ENCODE measurements around the gene MRPL1.
A peak's percentile ranks its signal among the peaks of the same experiment; 100 is the strongest.
"Not testable (repeated sequence)": the region's sequence is repeated elsewhere in the genome, so short reads cannot be mapped to it uniquely, and the experiment has no call there.

The MRPL1 gene

GRCh38 chr4:77845400-77845799, 17.2 kb upstream of the MRPL1 start:
- Histone ChIP-seq H3K4me1 (no peaks in the 10 kb centered on the region), H3K4me2 (no peak overlapping the region), H3K9ac (no peak overlapping the region), H4K20me1 (no peaks in the 10 kb centered on the region), H3K27ac (no peak overlapping the region), H3K4me3 (no peak overlapping the region), H3K27me3 (no peaks in the 10 kb centered on the region), H3K36me3 (no peaks in the 10 kb centered on the region), H3K9me3 (replicated peaks in 1 of 11) (0 out of 22 replicates have a peak, but pooled peaks cover 0 to 4% (median 0%) of the 10 kb centered on the region in 11 experiments)
- TF ChIP-seq Cebpa-rat (IDR thresholded peaks at IDR 0.05) = no peak

DNA sequence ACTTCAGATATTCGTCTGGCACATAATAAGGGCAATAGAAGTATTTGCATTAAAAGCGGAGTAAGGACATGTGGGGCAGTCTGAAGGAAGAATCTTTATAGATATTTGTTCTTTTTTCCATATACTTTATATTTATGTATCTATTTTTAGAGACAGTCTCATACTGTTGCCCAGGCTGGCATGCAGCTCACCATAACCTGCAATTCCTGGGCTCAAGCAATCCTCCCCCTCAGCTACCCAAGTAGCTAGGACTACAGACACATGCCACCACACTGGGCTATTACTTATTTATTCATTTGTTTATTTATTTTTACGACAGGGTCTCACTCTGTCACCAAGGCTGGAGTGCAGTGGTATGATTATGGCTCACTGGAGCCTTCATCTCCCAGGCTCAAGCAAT, 16.7 kb upstream of the MRPL1 start:
- no peak overlapping the region for H3K4me3 ChIP-seq
- 0 out of 22 replicates have a peak, but pooled peaks cover 0 to 4% (median 0%) of the 10 kb centered on the region in 11 experiments for H3K9me3 ChIP-seq (replicated peaks in 1 of 11)
- no peak overlapping the region for H3K9ac ChIP-seq
- no peaks in the 10 kb centered on the region for H3K36me3 ChIP-seq
- no peak overlapping the region for H3K27ac ChIP-seq
- no peaks in the 10 kb centered on the region for H3K27me3 ChIP-seq
- no peak for TF ChIP-seq Cebpa-rat (IDR thresholded peaks at IDR 0.05)
- no peaks in the 10 kb centered on the region for H4K20me1 ChIP-seq
- H3K4me2 ChIP-seq = no peak overlapping the region
- no peaks in the 10 kb centered on the region for H3K4me1 ChIP-seq

DNA sequence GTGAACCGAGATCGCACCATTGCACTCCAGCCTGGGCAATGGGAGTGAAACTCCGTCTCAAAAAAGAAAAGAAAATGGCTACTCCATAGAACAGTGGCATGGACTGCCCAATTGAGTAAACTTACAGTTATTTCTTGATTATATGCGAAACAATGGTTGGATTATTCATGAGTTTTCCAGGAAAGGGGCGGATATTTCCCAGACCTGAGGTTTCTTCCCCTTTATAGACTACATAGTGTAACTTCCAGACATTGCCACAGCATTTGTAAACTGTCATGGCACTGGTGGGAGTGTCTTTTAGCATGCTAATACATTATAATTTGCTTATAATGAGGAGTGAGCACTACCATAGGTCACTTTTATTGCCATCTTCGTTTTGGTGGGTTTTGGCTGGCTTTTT, 14.1 kb upstream of the MRPL1 start:
- H3K27me3 ChIP-seq = no peaks in the 10 kb centered on the region
- TF ChIP-seq Cebpa-rat (IDR thresholded peaks at IDR 0.05) = no peak
- no peaks in the 10 kb centered on the region for H3K36me3 ChIP-seq
- H4K20me1 ChIP-seq = no peaks in the 10 kb centered on the region
- H3K9ac ChIP-seq = no peak overlapping the region
- no peak overlapping the region for H3K27ac ChIP-seq
- no peak overlapping the region for H3K4me3 ChIP-seq
- no peak overlapping the region for H3K4me2 ChIP-seq
- peaks cover 7 to 13% (median 12%) of the 10 kb centered on the region in 10 experiments for H3K4me1 ChIP-seq
- H3K9me3 ChIP-seq (replicated peaks in 1 of 11) = 0 out of 22 replicates have a peak, but pooled peaks cover 0 to 4% (median 0%) of the 10 kb centered on the region in 11 experiments

GRCh38 chr4:77849278-77849965, 13.2 kb upstream of the MRPL1 start:
- Histone ChIP-seq H3K36me3 (no peaks in the 10 kb centered on the region), H3K27ac (no peak overlapping the region), H3K9ac (no peak overlapping the region), H3K4me1 (peaks cover 16 to 23% (median 21%) of the 10 kb centered on the region in 10 experiments), H3K27me3 (no peaks in the 10 kb centered on the region), H3K4me2 (no peak overlapping the region), H3K9me3 (replicated peaks in 1 of 11) (0 out of 22 replicates have a peak, but pooled peaks cover 0 to 4% (median 0%) of the 10 kb centered on the region in 11 experiments), H4K20me1 (no peaks in the 10 kb centered on the region), H3K4me3 (no peak overlapping the region)
- TF ChIP-seq Cebpa-rat (IDR thresholded peaks at IDR 0.05) = no peak

- 0 out of 22 replicates have a peak overlapping the region, but pooled peaks of 1 of the 11 experiments have one; percentile 14 for H3K9ac ChIP-seq
- H3K27ac ChIP-seq = peak overlapping the region in 8 of 11 experiments; percentile 16 to 66 (median 51); a peak in 11 of 22 replicates
- peaks cover 45 to 57% (median 49%) of the 10 kb centered on the region in 10 experiments for H3K4me1 ChIP-seq
- no peak for TF ChIP-seq Cebpa-rat (IDR thresholded peaks at IDR 0.05)
- H4K20me1 ChIP-seq = no peaks in the 10 kb centered on the region
- H3K4me3 ChIP-seq = no peak overlapping the region
- 0 out of 22 replicates have a peak, but pooled peaks cover 0 to 3% (median 0%) of the 10 kb centered on the region in 11 experiments for H3K9me3 ChIP-seq (replicated peaks in 1 of 11)
- no peaks in the 10 kb centered on the region for H3K36me3 ChIP-seq
- H3K4me2 ChIP-seq = peak overlapping the region; percentile 21 to 65 (median 42); a peak in 21 of 22 replicates
- no peaks in the 10 kb centered on the region for H3K27me3 ChIP-seq
These were observed 9.6 kb upstream of the MRPL1 start for GRCh38 chr4:77852892-77853495.

GRCh38 chr4:77854431-77855111, 8.1 kb upstream of the MRPL1 start:
- Histone ChIP-seq H3K27ac (peak overlapping the region in 5 of 11 experiments; percentile 12 to 64 (median 56); a peak in 9 of 22 replicates), H3K36me3 (no peaks in the 10 kb centered on the region), H3K9ac (peak overlapping the region in 1 of 11 experiments; percentile 31; a peak in 1 of 22 replicates), H3K4me2 (peak overlapping the region; percentile 21 to 65 (median 43); a peak in 21 of 22 replicates), H3K27me3 (no peaks in the 10 kb centered on the region), H3K4me1 (peaks cover 45 to 69% (median 50%) of the 10 kb centered on the region in 10 experiments), H4K20me1 (no peaks in the 10 kb centered on the region), H3K9me3 (replicated peaks in 1 of 11) (no peaks in the 10 kb centered on the region), H3K4me3 (no peak overlapping the region)
- no peak for TF ChIP-seq Cebpa-rat (IDR thresholded peaks at IDR 0.05)

- no peak overlapping the region for H3K4me3 ChIP-seq
- H3K4me2 ChIP-seq = peak overlapping the region; percentile 53 to 91 (median 84); a peak in 21 of 22 replicates
- no peaks in the 10 kb centered on the region for H3K36me3 ChIP-seq
- peak overlapping the region in 6 of 11 experiments; percentile 38 to 73 (median 58); a peak in 10 of 22 replicates for H3K27ac ChIP-seq
- H3K9ac ChIP-seq = no peak overlapping the region; a peak in 1 of 22 replicates
- TF ChIP-seq Cebpa-rat (IDR thresholded peaks at IDR 0.05) = no peak
- peaks cover 53 to 75% (median 57%) of the 10 kb centered on the region in 10 experiments for H3K4me1 ChIP-seq
- H3K9me3 ChIP-seq (replicated peaks in 1 of 11) = no peaks in the 10 kb centered on the region
- H3K27me3 ChIP-seq = no peaks in the 10 kb centered on the region
- no peaks in the 10 kb centered on the region for H4K20me1 ChIP-seq
These were observed 6.5 kb upstream of the MRPL1 start for GRCh38 chr4:77856152-77856551.

DNA sequence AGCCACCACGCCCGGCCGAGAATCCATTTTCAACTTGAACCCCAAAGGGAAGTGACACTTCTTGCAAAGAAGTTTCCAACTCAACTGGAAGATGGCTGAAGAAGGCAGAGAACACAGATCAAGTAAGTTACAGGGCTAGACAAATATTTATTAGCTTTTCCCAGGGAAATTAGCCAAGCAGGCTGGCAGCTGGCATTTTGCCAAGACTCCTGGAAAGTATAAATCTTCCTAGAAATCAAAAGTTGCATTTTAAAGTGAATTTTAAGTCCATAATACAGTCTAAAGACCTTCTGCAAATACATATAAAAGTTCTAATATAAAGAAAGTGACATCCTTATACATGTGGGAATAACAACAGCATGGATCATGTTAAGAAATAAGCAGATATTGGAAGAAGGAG, 3.4 kb upstream of the MRPL1 start:
- no peaks in the 10 kb centered on the region for H4K20me1 ChIP-seq
- TF ChIP-seq Cebpa-rat (IDR thresholded peaks at IDR 0.05) = no peak
- H3K4me2 ChIP-seq = no peak overlapping the region
- H3K27me3 ChIP-seq = no peaks in the 10 kb centered on the region
- H3K9ac ChIP-seq = no peak overlapping the region
- peaks cover 51 to 72% (median 56%) of the 10 kb centered on the region in 10 experiments for H3K4me1 ChIP-seq
- H3K9me3 ChIP-seq (replicated peaks in 1 of 11) = no peaks in the 10 kb centered on the region
- H3K27ac ChIP-seq = no peak overlapping the region; a peak in 1 of 22 replicates
- no peak overlapping the region for H3K4me3 ChIP-seq
- no peaks in the 10 kb centered on the region for H3K36me3 ChIP-seq

DNA sequence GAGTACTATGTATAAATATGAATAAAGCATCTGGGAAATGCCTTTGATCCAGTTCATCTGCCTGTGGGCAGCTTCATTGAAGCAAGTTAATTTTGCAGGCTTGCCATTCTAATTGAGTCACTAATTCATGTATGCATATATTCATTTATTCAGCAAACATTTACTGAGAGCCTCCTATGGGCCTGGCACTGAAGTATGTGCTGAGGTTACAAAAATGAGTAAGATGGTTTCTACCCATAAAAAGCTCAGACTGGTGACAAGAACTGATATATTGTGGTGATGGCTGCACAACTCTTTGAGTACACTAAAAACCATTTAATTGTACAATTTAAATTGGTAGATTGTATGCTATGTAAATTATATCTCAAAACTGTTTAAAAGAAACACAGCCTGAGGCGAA, 1.1 kb upstream of the MRPL1 start:
- Histone ChIP-seq H3K9ac (peak overlapping the region; percentile 86 to 98 (median 94)), H4K20me1 (peaks cover 0 to 13% (median 0%) of the 10 kb centered on the region in 11 experiments; a peak in 8 of 22 replicates), H3K4me2 (peak overlapping the region; percentile 64 to 84 (median 76)), H3K4me3 (peak overlapping the region; percentile 74 to 87 (median 80)), H3K36me3 (peaks cover 0 to 21% (median 12%) of the 10 kb centered on the region in 11 experiments; a peak in 12 of 22 replicates), H3K27ac (peak overlapping the region; percentile 92 to 99 (median 97)), H3K9me3 (replicated peaks in 1 of 11) (no peaks in the 10 kb centered on the region), H3K27me3 (no peaks in the 10 kb centered on the region), H3K4me1 (peaks cover 43 to 64% (median 48%) of the 10 kb centered on the region in 10 experiments)
- TF ChIP-seq Cebpa-rat (IDR thresholded peaks at IDR 0.05) = no peak

GRCh38 chr4:77863341-77863740, 711 bp downstream of the MRPL1 start:
- peak overlapping the region; percentile 74 to 87 (median 80) for H3K4me3 ChIP-seq
- H3K27ac ChIP-seq = peak overlapping the region; percentile 92 to 99 (median 97); a peak in 20 of 22 replicates
- H3K27me3 ChIP-seq; H3K9me3 ChIP-seq (replicated peaks in 1 of 11): not testable (repeated sequence)
- peaks cover 31 to 45% (median 33%) of the 10 kb centered on the region in 10 experiments for H3K4me1 ChIP-seq
- peaks cover 0 to 26% (median 3%) of the 10 kb centered on the region in 11 experiments; a peak in 10 of 22 replicates for H4K20me1 ChIP-seq
- peak overlapping the region; percentile 86 to 98 (median 94) for H3K9ac ChIP-seq
- peaks cover 10 to 40% (median 25%) of the 10 kb centered on the region in 11 experiments; a peak in 18 of 22 replicates for H3K36me3 ChIP-seq
- H3K4me2 ChIP-seq = peak overlapping the region; percentile 78 to 98 (median 92)

All from BLaER1 treated with 17β-estradiol and CSF1 and Interleukin-3, amounts not matched to agents 10 nM and 100 nM (cell line).